A549 (cell line): ENCODE results near the gene SORBS1.

Experiments
- POLR2A ChIP-seq: IDR thresholded peaks from 2 replicates; pipeline ENCODE4 v1.6.1; 2012; ENCODE audit warnings: mild to moderate bottlenecking, low read length
- REST ChIP-seq: fragments of 200-600 bp; sonication (generic); IDR thresholded peaks from 2 replicates; pipeline ENCODE4 v1.6.1; 2016; ENCODE audit warnings: antibody characterized with exemption, mild to moderate bottlenecking, moderate library complexity
- SMC3 ChIP-seq: fragments of >200 bp; sonication (Bioruptor Twin); formaldehyde crosslinking; IDR thresholded peaks from 3 replicates; pipeline ENCODE4 v1.6.1; 2018; ENCODE audit warnings: inconsistent platforms
- TF ChIP-seq, protein P1 (sequence below): fragments of >200 bp; sonication (Bioruptor Twin); formaldehyde crosslinking; IDR thresholded peaks from 3 replicates; pipeline ENCODE4 v1.5.1; 2016

- TF ChIP-seq SMC3: peak; percentile 16; the same call in 1 of the 3 replicates
- TF ChIP-seq, protein P1, sequence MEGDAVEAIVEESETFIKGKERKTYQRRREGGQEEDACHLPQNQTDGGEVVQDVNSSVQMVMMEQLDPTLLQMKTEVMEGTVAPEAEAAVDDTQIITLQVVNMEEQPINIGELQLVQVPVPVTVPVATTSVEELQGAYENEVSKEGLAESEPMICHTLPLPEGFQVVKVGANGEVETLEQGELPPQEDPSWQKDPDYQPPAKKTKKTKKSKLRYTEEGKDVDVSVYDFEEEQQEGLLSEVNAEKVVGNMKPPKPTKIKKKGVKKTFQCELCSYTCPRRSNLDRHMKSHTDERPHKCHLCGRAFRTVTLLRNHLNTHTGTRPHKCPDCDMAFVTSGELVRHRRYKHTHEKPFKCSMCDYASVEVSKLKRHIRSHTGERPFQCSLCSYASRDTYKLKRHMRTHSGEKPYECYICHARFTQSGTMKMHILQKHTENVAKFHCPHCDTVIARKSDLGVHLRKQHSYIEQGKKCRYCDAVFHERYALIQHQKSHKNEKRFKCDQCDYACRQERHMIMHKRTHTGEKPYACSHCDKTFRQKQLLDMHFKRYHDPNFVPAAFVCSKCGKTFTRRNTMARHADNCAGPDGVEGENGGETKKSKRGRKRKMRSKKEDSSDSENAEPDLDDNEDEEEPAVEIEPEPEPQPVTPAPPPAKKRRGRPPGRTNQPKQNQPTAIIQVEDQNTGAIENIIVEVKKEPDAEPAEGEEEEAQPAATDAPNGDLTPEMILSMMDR: no peak
- peak; percentile 44 for TF ChIP-seq POLR2A
- no peak for TF ChIP-seq REST
Measured at GRCh38 chr10:95561177-95561863, at the start of gene SORBS1.
